ENCODE measurements around the gene KCNQ1. TPM values are rescaled to one million over a fixed set of nuclear protein-coding genes. Genes with fewer than 3 reads are reported as not detected.

KCNQ1 gene
- total RNA-seq, 2 donors from 2014 or later = 51.4 to 55.8 TPM

- no peak for DNase-seq
- intact Hi-C loops (cut with DNase I) = no loop called here
- H3K9ac ChIP-seq (ENCODE audit: low read depth in 2 of 2, low read length in 2 of 2) = no peak overlapping the region
Measured at GRCh38 chr11:2594267-2594666, 149.5 kb downstream of the KCNQ1 start.

GRCh38 chr11:2595204-2595603, 150.4 kb downstream of the KCNQ1 start:
- no peak overlapping the region for H3K4me3 ChIP-seq
- intact Hi-C loops (cut with DNase I) = no loop called here
- DNase-seq = no peak
- TF ChIP-seq CTCF (IDR thresholded peaks at IDR 0.05) = no peak
- no peak overlapping the region for H3K27ac ChIP-seq
- H3K9me3 ChIP-seq = no peaks in the 10 kb centered on the region
- H3K36me3 ChIP-seq = no peaks in the 10 kb centered on the region
- H3K27me3 ChIP-seq = no peaks in the 10 kb centered on the region
- no peaks in the 10 kb centered on the region for H3K4me1 ChIP-seq
- H3K9ac ChIP-seq (ENCODE audit: low read depth in 2 of 2, low read length in 2 of 2) = no peak overlapping the region

More at GRCh38 chr11:2594267-2594666, 149.5 kb downstream of the KCNQ1 start:
- Histone ChIP-seq H3K27me3 (no peaks in the 10 kb centered on the region), H3K9me3 (no peaks in the 10 kb centered on the region), H3K4me1 (no peaks in the 10 kb centered on the region), H3K36me3 (no peaks in the 10 kb centered on the region), H3K4me3 (no peak overlapping the region), H3K27ac (no peak overlapping the region)
- TF ChIP-seq CTCF (IDR thresholded peaks at IDR 0.05) = no peak

- no peaks in the 10 kb centered on the region for H3K4me1 ChIP-seq
- intact Hi-C loops (cut with DNase I) = no loop called here
Measured at GRCh38 chr11:2599561-2600189, 154.9 kb downstream of the KCNQ1 start.

GRCh38 chr11:2609345-2609744, 164.5 kb downstream of the KCNQ1 start:
- Histone ChIP-seq H3K27me3 (no peaks in the 10 kb centered on the region), H3K27ac (peak overlapping the region; percentile 15), H3K4me3 (no peak overlapping the region), H3K9me3 (no peaks in the 10 kb centered on the region), H3K4me1 (peaks cover 3% of the 10 kb centered on the region), H3K9ac (ENCODE audit: low read depth in 2 of 2, low read length in 2 of 2) (no peak overlapping the region), H3K36me3 (no peaks in the 10 kb centered on the region)
- TF ChIP-seq CTCF (IDR thresholded peaks at IDR 0.05) = no peak
- intact Hi-C loops (cut with DNase I) = no loop called here
- DNase-seq = no peak

More at GRCh38 chr11:2599561-2600189, 154.9 kb downstream of the KCNQ1 start:
- H3K9ac ChIP-seq (ENCODE audit: low read depth in 2 of 2, low read length in 2 of 2) = no peak overlapping the region
- H3K36me3 ChIP-seq = no peaks in the 10 kb centered on the region
- H3K27ac ChIP-seq = no peak overlapping the region
- H3K9me3 ChIP-seq = no peaks in the 10 kb centered on the region
- no peak for TF ChIP-seq CTCF (IDR thresholded peaks at IDR 0.05)
- no peaks in the 10 kb centered on the region for H3K27me3 ChIP-seq
- no peak for DNase-seq
- no peak overlapping the region for H3K4me3 ChIP-seq

GRCh38 chr11:2612884-2613571, 168.2 kb downstream of the KCNQ1 start:
- peaks cover 3% of the 10 kb centered on the region for H3K4me1 ChIP-seq
- no peak for TF ChIP-seq CTCF (IDR thresholded peaks at IDR 0.05)
- DNase-seq = no peak
- H3K27me3 ChIP-seq = no peaks in the 10 kb centered on the region
- intact Hi-C loops (cut with DNase I) = no loop called here
- H3K27ac ChIP-seq = no peak overlapping the region
- no peak overlapping the region for H3K9ac ChIP-seq (ENCODE audit: low read depth in 2 of 2, low read length in 2 of 2)
- H3K4me3 ChIP-seq = no peak overlapping the region
- no peaks in the 10 kb centered on the region for H3K36me3 ChIP-seq
- no peaks in the 10 kb centered on the region for H3K9me3 ChIP-seq
